NCI-H187 (cell line): ENCODE results near the gene BAIAP2.

Experiments used
- DNase-seq, 2 experiments: peaks; one replicate each; lab custom pipeline; 2025; lab: John Stamatoyannopoulos, UW

The BAIAP2 gene

DNA sequence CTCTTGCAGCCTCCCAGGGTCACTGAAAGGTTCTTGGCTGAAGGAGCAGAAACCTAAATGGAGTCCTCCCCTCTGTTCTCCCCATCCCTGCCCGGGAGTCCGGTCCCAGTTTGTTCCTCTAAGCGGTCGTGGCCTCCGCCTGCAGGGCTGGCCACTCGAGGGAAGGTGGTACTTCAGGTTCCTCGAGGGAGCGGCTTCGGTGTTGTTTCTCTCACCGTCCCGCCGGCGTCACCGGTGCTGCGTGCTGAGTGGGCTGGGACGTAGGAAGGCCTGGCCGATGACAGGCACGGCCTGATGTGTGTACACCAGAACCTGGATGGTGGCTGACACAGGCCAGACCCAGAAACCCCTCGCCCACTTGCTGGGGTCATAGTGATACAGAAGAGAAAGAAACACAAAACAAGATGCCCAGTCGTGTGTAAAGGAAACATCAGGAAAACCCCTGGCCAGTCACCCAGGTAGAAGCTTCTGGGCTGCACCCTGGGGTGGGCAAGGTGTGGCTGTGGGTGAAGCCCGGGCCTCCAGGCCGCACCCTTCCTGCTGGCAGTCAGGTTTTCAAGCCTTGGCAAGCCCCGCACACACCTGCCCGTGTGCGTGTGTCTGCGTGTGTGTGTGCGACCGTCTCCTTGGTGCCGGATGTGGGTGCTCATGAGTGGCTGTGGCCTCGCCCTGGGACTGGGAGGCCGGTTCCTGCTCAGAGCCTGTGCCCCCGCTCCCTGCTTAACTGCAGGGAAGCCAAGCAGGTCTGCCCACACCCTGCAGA lies 52.0 kb downstream of the BAIAP2 start:
- DNase-seq: no peak

DNA sequence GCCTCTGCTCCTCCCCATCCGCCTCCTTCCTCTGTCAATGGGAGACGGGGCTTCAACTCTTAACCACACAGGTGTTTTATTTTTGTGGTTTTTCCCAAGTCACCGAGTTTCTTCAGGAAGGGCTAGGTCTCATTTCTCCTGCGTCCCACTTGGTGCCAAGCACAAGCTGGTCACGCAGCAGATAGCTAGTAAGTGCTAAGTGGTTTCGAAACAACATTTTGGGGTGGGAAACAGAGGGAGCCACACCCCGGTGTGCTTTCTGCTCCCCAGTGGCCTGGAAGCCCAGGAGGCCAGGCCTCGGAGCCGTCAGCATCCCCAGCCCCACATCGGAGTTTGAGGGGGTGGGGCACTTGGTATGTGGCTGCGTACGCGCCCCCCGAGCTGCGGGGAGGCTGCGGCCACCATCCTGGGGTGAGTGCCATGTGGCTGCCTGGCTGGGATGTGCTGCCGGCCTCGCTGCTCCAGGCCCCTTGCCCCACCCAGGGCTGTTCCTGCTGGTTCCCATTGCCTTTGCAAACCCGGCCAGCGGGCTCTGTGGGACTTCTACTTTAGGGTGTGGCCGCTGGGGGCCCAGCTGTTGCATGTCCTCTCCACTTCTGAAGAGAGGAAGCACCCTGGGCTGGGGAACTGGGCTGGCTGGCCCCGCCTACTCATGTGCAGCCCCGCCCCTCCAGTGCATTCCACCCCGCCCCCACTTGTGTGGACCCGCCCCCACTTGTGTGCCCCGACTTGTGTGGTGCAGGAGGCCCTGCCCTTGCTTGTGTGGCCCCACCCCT lies 55.6 kb downstream of the BAIAP2 start:
- DNase-seq: no peak

- no peak for DNase-seq
Observed at GRCh38 chr17:81091154-81091553, 56.2 kb downstream of the BAIAP2 start.

DNA sequence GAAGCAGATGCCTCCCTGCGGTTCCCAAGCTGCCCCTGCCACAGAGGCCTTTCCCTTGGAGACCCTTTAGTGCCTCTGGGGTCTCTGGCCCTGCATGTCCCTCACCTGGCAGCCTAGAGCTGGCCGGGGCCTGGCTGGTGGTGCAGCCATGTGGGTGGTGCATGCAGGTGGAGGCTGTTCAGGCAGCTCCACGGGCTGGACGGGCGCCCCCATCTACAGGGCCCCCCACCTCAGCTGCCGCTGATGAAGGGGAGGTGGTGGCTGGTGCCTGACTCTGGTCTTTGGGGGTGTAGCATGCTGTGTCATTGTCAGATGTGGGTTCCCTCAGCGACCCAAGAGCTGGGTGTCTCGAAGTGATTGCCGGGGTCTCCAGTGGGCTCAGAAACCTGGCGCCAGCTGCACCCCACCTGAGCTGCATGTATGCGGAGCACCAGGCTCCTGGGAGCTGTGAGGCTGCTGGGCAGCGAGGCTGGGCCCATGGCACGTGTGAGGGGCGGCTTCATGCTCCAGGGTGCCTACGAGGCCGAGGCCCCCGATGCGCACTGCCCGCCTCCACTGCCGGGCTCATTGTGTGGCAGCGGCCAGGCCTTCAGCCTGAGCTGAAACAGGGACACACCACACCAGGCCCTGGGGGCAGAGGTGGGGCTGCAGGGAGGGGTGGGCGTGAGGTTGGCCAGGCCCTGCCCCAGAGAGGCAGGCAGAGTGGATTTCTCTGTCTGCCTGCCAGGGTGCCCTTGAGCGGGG lies 57.0 kb downstream of the BAIAP2 start:
- no peak for DNase-seq

- no peak for DNase-seq
Observed at GRCh38 chr17:81092518-81093095, 57.7 kb downstream of the BAIAP2 start.

- no peak for DNase-seq
Observed at GRCh38 chr17:81093619-81094508, 58.9 kb downstream of the BAIAP2 start.

DNA sequence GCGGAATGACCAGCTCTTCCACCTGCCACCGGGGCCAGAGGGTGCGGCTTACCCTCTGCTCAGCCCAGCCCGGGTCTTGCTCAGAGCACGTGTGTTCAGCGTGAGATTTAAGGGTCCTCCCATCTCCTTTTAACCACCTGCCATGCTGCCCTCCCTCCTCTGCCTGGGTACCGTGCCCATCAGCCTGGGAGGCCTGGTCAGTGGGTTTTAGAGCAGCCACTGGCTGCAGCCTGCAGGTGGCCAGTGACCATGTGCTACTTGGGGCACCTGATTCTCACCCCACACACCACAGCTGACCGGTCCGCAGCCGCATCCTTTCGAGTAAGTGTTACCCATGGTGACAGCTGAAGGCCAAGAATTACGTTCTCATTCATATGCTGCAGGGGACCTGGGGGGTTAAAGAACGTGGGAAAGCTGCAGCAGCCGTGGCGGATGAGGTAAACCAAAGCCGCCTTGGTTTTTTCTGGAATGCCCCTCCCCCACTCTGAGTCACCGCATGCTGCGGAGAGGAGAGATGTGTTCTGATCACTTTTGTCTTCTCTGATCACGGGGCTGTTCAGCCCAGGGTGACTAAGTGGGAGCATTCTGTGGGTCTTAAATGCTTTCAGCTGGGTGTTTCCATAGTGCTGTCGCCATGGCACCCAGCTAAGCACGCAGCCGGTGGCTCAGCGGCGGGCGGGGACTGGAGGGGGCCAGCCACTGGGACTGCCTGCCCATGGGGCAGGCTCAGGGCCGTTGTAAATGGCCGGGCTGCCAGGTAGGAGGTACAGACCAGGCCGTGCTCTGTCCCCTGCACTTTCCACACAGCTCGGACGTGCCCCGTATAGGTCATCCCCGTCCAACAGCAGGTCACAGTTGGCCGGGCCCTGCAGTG lies 59.8 kb downstream of the BAIAP2 start:
- peak; percentile 73 to 74 for DNase-seq

- peak in 1 of 2 experiments; percentile 73 for DNase-seq
Observed at GRCh38 chr17:81095383-81095762, 60.4 kb downstream of the BAIAP2 start.

- no peak for DNase-seq
Observed at GRCh38 chr17:81096741-81097133, 61.8 kb downstream of the BAIAP2 start.

DNA sequence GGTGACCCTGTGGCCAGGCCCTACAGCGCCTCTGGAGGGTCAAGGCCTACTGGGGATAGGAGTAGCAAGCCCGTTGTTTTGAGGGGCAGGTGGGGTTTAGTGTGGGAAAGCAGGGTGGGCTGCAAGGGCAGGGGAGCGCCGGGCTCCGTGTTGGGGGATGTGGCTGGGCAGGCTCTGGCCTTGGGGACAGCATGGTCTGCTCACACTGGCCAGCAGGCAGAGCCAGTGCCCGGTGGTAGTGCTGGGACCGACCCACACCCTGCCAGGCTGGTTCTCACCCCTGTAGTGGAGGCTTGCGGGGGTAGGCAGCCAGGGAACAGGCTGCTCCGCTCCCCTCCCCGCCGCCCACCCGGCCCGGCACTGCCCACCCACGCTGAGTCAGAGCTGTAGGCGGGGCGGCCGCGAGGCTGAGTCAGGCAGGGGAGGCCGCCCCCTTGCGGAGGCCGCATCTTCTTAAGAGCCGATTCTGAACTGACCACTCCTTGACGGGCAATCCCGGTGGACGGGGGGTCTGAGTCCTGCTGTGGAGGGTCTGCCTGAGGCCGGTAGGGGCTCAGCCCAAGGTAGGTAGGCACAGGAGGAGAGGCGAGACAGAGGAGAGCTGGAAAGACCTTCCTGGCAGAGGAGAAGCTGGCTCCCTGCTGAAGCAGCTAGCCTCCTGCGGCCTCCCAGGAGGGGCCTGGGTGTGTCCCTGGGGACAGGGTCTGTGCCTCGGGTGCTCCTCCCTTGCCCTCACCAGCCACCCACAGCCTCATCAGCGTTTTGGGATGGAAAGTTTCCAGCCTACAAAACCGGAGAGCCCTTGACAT lies 62.4 kb downstream of the BAIAP2 start:
- no peak for DNase-seq

DNA sequence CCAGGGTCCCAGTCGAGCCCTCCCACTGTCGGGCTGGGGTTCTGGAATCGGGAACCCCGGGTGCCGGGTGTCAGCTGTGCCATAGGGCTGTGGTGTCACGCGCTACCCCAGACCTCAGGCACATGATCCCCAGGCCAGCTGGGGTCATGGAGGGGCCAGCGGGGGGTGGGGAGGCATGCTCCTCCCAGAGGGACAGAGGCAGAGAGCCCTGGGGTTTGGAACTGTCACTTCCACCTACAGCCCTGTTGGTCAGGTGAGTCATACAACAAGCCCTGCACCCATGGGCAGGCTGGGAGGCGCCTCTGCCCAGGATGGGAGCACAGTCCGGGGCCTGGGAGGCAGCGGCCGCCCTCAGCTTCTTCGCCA lies 63.0 kb downstream of the BAIAP2 start:
- DNase-seq: no peak

DNA sequence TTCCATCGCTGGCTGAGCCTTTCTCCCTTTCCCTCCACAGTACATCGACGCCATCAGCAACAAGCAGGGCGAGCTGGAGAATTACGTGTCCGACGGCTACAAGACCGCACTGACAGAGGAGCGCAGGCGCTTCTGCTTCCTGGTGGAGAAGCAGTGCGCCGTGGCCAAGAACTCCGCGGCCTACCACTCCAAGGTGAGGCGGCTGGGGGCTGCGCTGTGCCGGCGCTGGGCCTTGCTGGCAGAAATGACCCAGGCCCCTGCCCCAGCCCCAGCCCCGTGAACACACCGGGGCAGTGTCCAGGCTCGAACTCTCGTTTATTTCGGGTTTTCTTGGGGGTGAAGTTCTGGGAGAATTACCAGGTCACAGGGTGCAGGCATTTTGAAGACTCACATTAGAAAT lies 64.9 kb downstream of the BAIAP2 start:
- no peak for DNase-seq

DNA sequence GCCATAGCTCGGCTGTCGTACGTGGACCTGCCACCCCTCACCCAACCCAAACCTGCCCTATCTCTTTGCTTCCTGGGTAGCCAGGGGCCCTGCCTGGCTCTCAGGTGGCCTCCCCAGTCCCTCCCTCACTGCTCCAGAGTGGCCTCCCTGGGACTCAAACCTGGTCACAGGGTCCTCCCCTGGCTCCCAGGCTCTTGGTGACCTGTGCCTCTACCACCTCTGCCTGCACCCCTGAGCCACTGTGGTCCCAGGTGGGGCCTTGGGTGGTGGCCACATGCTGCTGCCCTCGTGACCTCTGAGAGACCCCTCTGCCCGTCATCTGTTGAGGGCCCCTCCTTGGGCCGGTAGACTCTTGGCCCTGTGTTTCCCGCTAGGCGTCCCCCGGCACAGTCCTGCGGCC lies 65.7 kb downstream of the BAIAP2 start:
- DNase-seq: no peak

DNA sequence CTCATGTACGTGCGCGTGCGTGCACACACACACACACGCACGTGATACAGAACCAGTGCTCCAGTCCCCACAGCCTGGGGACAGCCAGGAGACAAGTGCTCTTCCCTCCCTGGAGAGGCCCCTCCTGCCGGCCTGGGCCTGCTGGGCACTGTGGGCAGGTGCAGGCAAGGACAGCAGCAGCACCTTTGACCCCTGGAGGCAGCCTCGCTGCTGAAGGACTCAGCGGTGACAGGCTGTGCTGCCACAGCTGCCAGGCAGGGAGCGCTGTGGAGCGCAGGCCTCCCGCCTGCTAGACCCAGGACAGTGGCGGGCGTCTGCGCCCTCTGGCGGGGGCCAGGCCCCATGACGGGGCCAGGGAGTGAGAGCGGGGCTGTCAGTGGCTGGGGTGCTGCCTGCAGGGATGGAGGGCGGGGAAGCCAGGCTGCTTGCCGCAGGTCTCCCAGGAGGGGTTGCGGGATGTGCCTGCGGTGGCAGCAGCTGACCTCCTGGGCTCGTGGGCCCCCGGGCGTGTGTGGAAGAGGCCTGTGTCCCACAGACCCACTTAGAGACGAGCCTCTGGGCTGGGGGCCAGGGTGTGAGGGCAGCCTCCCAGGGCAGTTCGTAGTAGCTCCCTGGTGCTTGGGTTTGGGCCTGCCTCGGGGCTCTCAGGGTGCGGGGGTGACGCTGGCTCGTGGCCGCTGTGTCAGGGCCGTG lies 66.8 kb downstream of the BAIAP2 start:
- peak; percentile 26 to 27 for DNase-seq

- DNase-seq: no peak
Observed at GRCh38 chr17:81102352-81102751, 67.4 kb downstream of the BAIAP2 start.

DNA sequence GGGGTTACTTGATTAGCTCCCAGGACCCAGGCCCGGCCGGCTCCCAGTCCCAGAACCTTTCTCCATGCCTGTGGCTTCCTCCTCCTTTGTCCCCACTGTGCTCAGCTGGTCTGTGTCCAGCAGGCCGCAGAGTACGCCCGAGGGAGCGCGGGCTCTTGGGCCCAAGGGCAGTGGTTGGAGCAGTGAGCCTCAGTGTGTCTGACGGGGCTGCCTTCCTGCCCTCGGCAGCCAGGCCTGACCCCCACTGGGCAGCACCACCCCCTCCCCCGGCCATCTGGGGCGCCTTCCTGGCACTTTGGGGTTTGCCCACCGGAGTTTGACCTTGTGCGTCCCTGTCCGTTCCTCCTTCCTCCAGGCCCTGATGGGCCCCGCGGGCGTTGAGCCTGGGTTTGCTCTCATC lies 67.9 kb downstream of the BAIAP2 start:
- no peak for DNase-seq

GRCh38 chr17:81103379-81103778 lies 68.4 kb downstream of the BAIAP2 start:
- no peak for DNase-seq

DNA sequence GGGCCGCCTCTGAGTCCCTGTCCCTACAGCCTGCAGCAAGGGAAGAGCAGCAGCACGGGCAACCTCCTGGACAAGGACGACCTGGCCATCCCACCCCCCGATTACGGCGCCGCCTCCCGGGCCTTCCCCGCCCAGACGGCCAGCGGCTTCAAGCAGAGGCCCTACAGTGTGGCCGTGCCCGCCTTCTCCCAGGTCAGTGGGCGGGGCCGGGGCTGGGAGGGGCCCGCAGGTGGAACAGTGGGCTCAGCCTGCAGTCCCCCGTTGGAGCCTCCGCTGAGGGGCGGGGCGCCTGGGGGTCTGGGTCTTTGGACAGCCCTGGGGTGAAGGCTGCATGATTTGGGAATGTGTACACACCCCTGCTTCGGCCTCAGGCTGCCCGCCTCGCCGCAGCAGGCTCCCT lies 71.8 kb downstream of the BAIAP2 start:
- DNase-seq: no peak

DNA sequence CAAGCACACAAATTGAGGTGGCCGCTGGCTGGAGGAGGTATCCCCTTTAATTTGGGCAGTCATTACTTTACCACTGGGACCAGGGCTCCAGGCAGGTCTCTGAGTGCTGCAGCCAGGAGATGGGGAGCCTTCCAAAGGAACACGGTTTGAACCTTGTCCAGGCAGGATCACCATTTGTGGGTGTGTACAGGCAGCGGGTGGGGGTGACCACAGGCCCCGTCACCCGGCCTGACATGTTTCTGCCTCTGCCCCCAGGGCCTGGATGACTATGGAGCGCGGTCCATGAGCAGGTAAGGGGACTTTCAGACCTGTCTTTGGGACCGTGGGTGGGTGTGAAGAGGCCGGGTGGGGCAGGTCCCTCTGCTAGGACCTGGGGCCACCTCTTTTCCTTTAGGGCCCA lies 73.3 kb downstream of the BAIAP2 start:
- DNase-seq: no peak
